Breast epithelium (tissue), 4 donors: ENCODE data around the gene TNK2. TPM values are rescaled to one million over a fixed set of nuclear protein-coding genes. Genes with fewer than 3 reads are reported as not detected.

Experiments used
- DNase-seq, 2 donors: peaks; one replicate each; pipeline ENCODE4 v3.0.0-alpha.2; 2019; ENCODE audit warnings: low spot score in 2 of 2
- H3K27ac ChIP-seq, 2 donors: fragments of 200-600 bp; sonication (generic) in 1 of 2; one replicate each; pipeline ENCODE4 v1.5.1; 2016 to 2019; ENCODE audit warnings: mild to moderate bottlenecking in 1 of 2
- H3K27me3 ChIP-seq, 2 donors: fragments of 200-600 bp; sonication (generic) in 1 of 2; one replicate each; pipeline versions ENCODE4 v1.5.1 to v1.6.0; 2017 to 2019; ENCODE audit warnings: control low read depth in 1 of 2, mild to moderate bottlenecking in 1 of 2
- H3K36me3 ChIP-seq: fragments of 200-600 bp; one replicate; pipeline ENCODE4 v1.5.1; 2019
- H3K4me1 ChIP-seq, 2 donors: fragments of 200-600 bp; sonication (generic); one replicate each; pipeline ENCODE4 v1.5.1; 2016 to 2019; ENCODE audit warnings: control low read depth in 1 of 2
- H3K4me3 ChIP-seq, 3 donors: fragments of 200-600 bp; sonication (generic); 1 replicate in 2 of 3; 2 replicates in 1 of 3; pipeline ENCODE4 v1.5.1; 2016 to 2019; ENCODE audit warnings: mild to moderate bottlenecking in 3 of 3, moderate library complexity in 2 of 3
- H3K9me3 ChIP-seq, 2 donors: fragments of 200-600 bp; sonication (generic) in 1 of 2; one replicate each; pipeline ENCODE4 v1.5.1; 2016 to 2019; ENCODE audit warnings: control low read depth in 1 of 2
- CTCF ChIP-seq, 3 donors: fragments of 450-650 bp; IDR thresholded peaks; one replicate each; pipeline ENCODE4 v1.5.1; 2016 to 2017; ENCODE audit warnings: antibody characterized with exemption in 3 of 3, mild to moderate bottlenecking in 3 of 3, moderate library complexity in 3 of 3
- POLR2A ChIP-seq: fragments of 450-650 bp; IDR thresholded peaks from one replicate; pipeline ENCODE4 v1.6.1; 2016; ENCODE audit warnings: antibody characterized with exemption, mild to moderate bottlenecking, moderate library complexity
- POLR2AphosphoS5 ChIP-seq, 3 donors: sonication (generic); formaldehyde crosslinking; IDR thresholded peaks; one replicate each; pipeline ENCODE4 v1.6.1; 2017; ENCODE audit warnings: antibody characterized with exemption in 3 of 3
- intact Hi-C: fragments of 100-400 bp; cut with DNase I; formaldehyde crosslinking; loops from one replicate; pipeline ENCODE4 v1.15.1; 2023; ENCODE audit warnings: low total_unique reads
- total RNA-seq, 3 donors: library from RNA; depleted of rRNA; stranded (reverse); fragments of >200 nt; gene quantifications; one replicate each; pipeline ENCODE4 v1.1.0, GENCODE V29; 2016

The TNK2 gene
- total RNA-seq, 3 donors from 2014 or later: 13.1 to 28.7 (median 24.9) TPM

DNA sequence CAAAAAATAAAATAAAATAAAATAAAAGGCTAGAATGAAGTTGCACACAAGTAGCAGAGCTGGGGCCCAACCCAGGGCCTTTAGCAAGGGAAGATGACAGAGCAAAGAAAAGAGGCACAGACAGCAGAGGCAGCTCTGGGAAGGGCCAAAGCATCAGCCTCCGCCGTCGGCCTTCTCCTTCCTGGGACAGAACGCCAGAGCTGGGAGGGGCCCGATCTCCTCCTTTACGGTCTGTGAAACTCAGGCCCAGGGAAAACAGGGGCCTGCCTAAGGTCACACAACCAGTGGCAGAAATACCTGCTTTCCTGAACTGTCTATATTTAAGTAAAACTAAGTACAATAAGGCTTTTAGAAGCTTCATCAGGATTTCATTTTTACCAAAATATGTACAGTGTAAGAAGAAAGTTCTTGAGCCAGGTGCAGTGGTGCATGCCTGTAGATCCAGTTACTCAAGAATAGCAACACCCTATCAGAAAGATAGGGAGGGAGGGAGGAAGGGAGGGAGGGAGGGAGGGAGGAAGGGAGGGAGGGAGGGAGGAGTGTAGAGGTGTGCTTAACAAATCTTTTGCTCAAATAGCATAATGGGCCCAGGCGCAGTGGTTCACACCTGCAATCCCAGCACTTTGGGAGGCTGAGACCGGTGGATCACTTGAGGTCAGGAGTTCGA is 53.6 kb downstream of the TNK2 start:
- DNase-seq: no peak
- H3K27me3 ChIP-seq: no peaks in the 10 kb centered on the region
- intact Hi-C loops: no loop called here
- H3K4me3 ChIP-seq: no peak overlapping the region
- no peak for TF ChIP-seq CTCF (IDR thresholded peaks at IDR 0.05)
- no peak for TF ChIP-seq POLR2AphosphoS5 (IDR thresholded peaks at IDR 0.05)
- no peak for TF ChIP-seq POLR2A
- H3K36me3 ChIP-seq: no peaks in the 10 kb centered on the region
- no peaks in the 10 kb centered on the region for H3K9me3 ChIP-seq
- H3K27ac ChIP-seq: no peak overlapping the region
- no peaks in the 10 kb centered on the region for H3K4me1 ChIP-seq

DNA sequence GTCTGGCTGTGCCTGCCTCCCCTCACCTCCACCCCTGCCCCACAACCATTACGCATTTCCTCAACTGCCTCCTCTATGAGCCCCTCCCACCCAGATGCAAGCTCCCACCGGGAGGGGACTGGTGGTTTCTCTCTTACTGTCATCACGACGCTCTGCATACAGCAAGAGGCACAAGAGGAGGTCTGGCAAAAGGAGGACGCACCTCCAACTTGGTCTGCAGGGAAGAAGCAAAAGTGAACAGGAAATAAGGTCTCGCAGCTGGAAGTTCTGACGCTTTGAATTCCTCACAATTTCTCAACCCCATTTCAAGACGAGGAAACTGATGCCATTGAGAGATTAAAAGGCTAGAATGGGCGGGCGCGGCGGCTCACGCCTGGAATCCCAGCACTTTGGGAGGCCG is 54.4 kb downstream of the TNK2 start:
- Histone ChIP-seq H3K27me3 (no peaks in the 10 kb centered on the region), H3K9me3 (no peaks in the 10 kb centered on the region), H3K27ac (no peak overlapping the region), H3K4me3 (no peak overlapping the region), H3K4me1 (no peaks in the 10 kb centered on the region), H3K36me3 (no peaks in the 10 kb centered on the region)
- intact Hi-C loops: no loop called here
- DNase-seq: no peak
- TF ChIP-seq POLR2A (no peak), POLR2AphosphoS5 (IDR thresholded peaks at IDR 0.05) (no peak), CTCF (IDR thresholded peaks at IDR 0.05) (no peak)

GRCh38 chr3:195853036-195853435 is 55.3 kb downstream of the TNK2 start:
- Histone ChIP-seq H3K27me3 (no peaks in the 10 kb centered on the region), H3K4me3 (no peak overlapping the region), H3K9me3 (no peaks in the 10 kb centered on the region), H3K4me1 (no peaks in the 10 kb centered on the region), H3K27ac (no peak overlapping the region), H3K36me3 (no peaks in the 10 kb centered on the region)
- DNase-seq: no peak
- no peak for TF ChIP-seq POLR2A
- TF ChIP-seq POLR2AphosphoS5 (IDR thresholded peaks at IDR 0.05): no peak
- no peak for TF ChIP-seq CTCF (IDR thresholded peaks at IDR 0.05)
- intact Hi-C loops: no loop called here

GRCh38 chr3:195850857-195851543 is 57.4 kb downstream of the TNK2 start:
- no peaks in the 10 kb centered on the region for H3K4me1 ChIP-seq
- DNase-seq: peak; percentile 86 to 89
- no peak overlapping the region for H3K27ac ChIP-seq

More at GRCh38 chr3:195850857-195851543, 57.4 kb downstream of the TNK2 start:
- TF ChIP-seq POLR2A (no peak), CTCF (IDR thresholded peaks at IDR 0.05) (peak; percentile 100), POLR2AphosphoS5 (IDR thresholded peaks at IDR 0.05) (peak in 2 of 3 donors; percentile 65 to 85)
- Histone ChIP-seq H3K4me3 (peak overlapping the region in 1 of 3 donors; percentile 27), H3K36me3 (no peaks in the 10 kb centered on the region), H3K27me3 (no peaks in the 10 kb centered on the region), H3K9me3 (no peaks in the 10 kb centered on the region)
- intact Hi-C loops: no loop called here
